DOHH2 (cell line): Measurements from ENCODE around the gene ELAVL1.

Experiments used
- H3F3A ChIP-seq: fragments of 200-600 bp; sonication (generic), shearing (Covaris generic); 2 replicates; pipeline ENCODE4 v1.6.0; 2016; ENCODE audit warnings: antibody characterized with exemption, mild to moderate bottlenecking; ENCODE audit not compliant: control insufficient read depth, insufficient read depth
- H3K27ac ChIP-seq: fragments of 200-600 bp; sonication (generic); 2 replicates; pipeline ENCODE4 v1.5.1; 2014; ENCODE audit warnings: low read depth, mild to moderate bottlenecking, low read length, moderate library complexity
- H3K27me3 ChIP-seq: fragments of 200-600 bp; sonication (generic); 2 replicates; pipeline ENCODE4 v1.6.1; 2014; ENCODE audit warnings: mild to moderate bottlenecking, low read length, mixed read lengths; ENCODE audit not compliant: control insufficient read depth
- H3K36me3 ChIP-seq: fragments of 200-600 bp; sonication (generic); 2 replicates; pipeline ENCODE4 v1.6.1; 2014; ENCODE audit warnings: mild to moderate bottlenecking, low read length, moderate library complexity, mixed read lengths; ENCODE audit not compliant: control insufficient read depth
- H3K4me1 ChIP-seq: fragments of 200-600 bp; sonication (generic); 2 replicates; pipeline ENCODE4 v1.6.1; 2014; ENCODE audit warnings: mild to moderate bottlenecking, low read length, mixed read lengths; ENCODE audit not compliant: control insufficient read depth
- H3K4me2 ChIP-seq: fragments of 200-600 bp; sonication (generic); 2 replicates; pipeline ENCODE4 v1.6.0; 2014; ENCODE audit warnings: mild to moderate bottlenecking, low read length, moderate library complexity
- H3K4me3 ChIP-seq: fragments of 200-600 bp; sonication (generic); 2 replicates; pipeline ENCODE4 v1.5.1; 2014; ENCODE audit warnings: mild to moderate bottlenecking, low read length, mixed read lengths
- H3K79me2 ChIP-seq: fragments of 200-600 bp; sonication (generic); 2 replicates; pipeline ENCODE4 v1.6.1; 2014; ENCODE audit warnings: mild to moderate bottlenecking, low read length, mixed read lengths; ENCODE audit not compliant: control insufficient read depth
- H3K9me2 ChIP-seq: fragments of 200-600 bp; sonication (generic); replicated peaks from 2 replicates; pipeline ENCODE4 v1.6.1; 2014; ENCODE audit warnings: mild to moderate bottlenecking, low read length, mixed read lengths; ENCODE audit not compliant: control insufficient read depth
- H3K9me3 ChIP-seq: fragments of 200-600 bp; sonication (generic); 2 replicates; pipeline ENCODE4 v1.6.1; 2014; ENCODE audit warnings: antibody characterized with exemption, low read length, mixed read lengths; ENCODE audit not compliant: control insufficient read depth, insufficient read depth
- H4K20me1 ChIP-seq: fragments of 200-600 bp; sonication (generic); 2 replicates; pipeline ENCODE4 v1.6.0; 2014; ENCODE audit warnings: low read depth, mild to moderate bottlenecking, antibody characterized with exemption, low read length, moderate library complexity; ENCODE audit not compliant: control insufficient read depth, insufficient read depth
- CTCF ChIP-seq: fragments of 200-600 bp; sonication (generic); IDR thresholded peaks from one replicate; pipeline ENCODE4 v1.5.1; 2014; ENCODE audit warnings: antibody characterized with exemption, mild to moderate bottlenecking, low read depth, low read length; ENCODE audit not compliant: poor library complexity, severe bottlenecking
- EZH2phosphoT487 ChIP-seq: fragments of 200-600 bp; sonication (generic); IDR thresholded peaks from 2 replicates; pipeline ENCODE4 v1.6.1; 2017; ENCODE audit warnings: borderline replicate concordance, mild to moderate bottlenecking, antibody characterized with exemption, low read length, moderate library complexity, mixed read lengths

Gene ELAVL1

GRCh38 chr19:7982103-7982502, 23.3 kb downstream of the ELAVL1 start:
- H3K36me3 ChIP-seq: peaks cover 93% of the 10 kb centered on the region
- no peak overlapping the region for H3K4me3 ChIP-seq
- H3K9me2 ChIP-seq: no peaks in the 10 kb centered on the region
- no peak overlapping the region for H3K27ac ChIP-seq
- H3K9me3 ChIP-seq: no peaks in the 10 kb centered on the region
- peaks cover 70% of the 10 kb centered on the region for H3K79me2 ChIP-seq
- no peak for TF ChIP-seq EZH2phosphoT487
- TF ChIP-seq CTCF: no peak
- no peaks in the 10 kb centered on the region for H3K27me3 ChIP-seq
- H3K4me1 ChIP-seq: no peaks in the 10 kb centered on the region
- no peak overlapping the region for H3K4me2 ChIP-seq
- H4K20me1 ChIP-seq: peaks cover 5% of the 10 kb centered on the region
- H3F3A ChIP-seq: no peaks in the 10 kb centered on the region

GRCh38 chr19:7981661-7982060, 23.8 kb downstream of the ELAVL1 start:
- Histone ChIP-seq H3F3A (no peaks in the 10 kb centered on the region), H3K79me2 (peaks cover 69% of the 10 kb centered on the region), H3K27ac (no peak overlapping the region), H3K4me1 (no peaks in the 10 kb centered on the region), H3K27me3 (no peaks in the 10 kb centered on the region), H3K4me2 (no peak overlapping the region), H3K9me3 (no peaks in the 10 kb centered on the region), H3K4me3 (no peak overlapping the region), H3K36me3 (peaks cover 94% of the 10 kb centered on the region), H4K20me1 (peaks cover 5% of the 10 kb centered on the region), H3K9me2 (no peaks in the 10 kb centered on the region)
- TF ChIP-seq CTCF (no peak), EZH2phosphoT487 (no peak)

GRCh38 chr19:7981199-7981598, 24.2 kb downstream of the ELAVL1 start:
- Histone ChIP-seq H4K20me1 (peaks cover 5% of the 10 kb centered on the region), H3K4me3 (no peak overlapping the region), H3K27ac (no peak overlapping the region), H3K9me2 (no peaks in the 10 kb centered on the region), H3K9me3 (no peaks in the 10 kb centered on the region), H3K27me3 (no peaks in the 10 kb centered on the region), H3K4me1 (no peaks in the 10 kb centered on the region), H3K79me2 (peaks cover 64% of the 10 kb centered on the region), H3K4me2 (no peak overlapping the region), H3K36me3 (peaks cover 92% of the 10 kb centered on the region), H3F3A (no peaks in the 10 kb centered on the region)
- TF ChIP-seq CTCF (no peak), EZH2phosphoT487 (no peak)
